ENCODE data around the gene GRB2.
"Not testable (repeated sequence)": the region's sequence is repeated elsewhere in the genome, so short reads cannot be mapped to it uniquely, and the experiment has no call there.

The GRB2 gene

GRCh38 chr17:75280189-75280588 lies 125.3 kb downstream of the GRB2 start:
- DNase-seq (ENCODE audit: low spot score), result not testable (repeated sequence)

- no peak for DNase-seq (ENCODE audit: low spot score)
Measured at GRCh38 chr17:75277664-75278071, 127.8 kb downstream of the GRB2 start.

GRCh38 chr17:75273977-75274708 lies 131.3 kb downstream of the GRB2 start:
- DNase-seq (ENCODE audit: low spot score), result no peak

GRCh38 chr17:75272848-75273184 lies 132.7 kb downstream of the GRB2 start:
- no peak for DNase-seq (ENCODE audit: low spot score)

- no peak for DNase-seq (ENCODE audit: low spot score)
Measured at GRCh38 chr17:75271955-75272847, 133.3 kb downstream of the GRB2 start.

- peak; percentile 69 for DNase-seq (ENCODE audit: low spot score)
Measured at GRCh38 chr17:75271233-75271954, 134.1 kb downstream of the GRB2 start.

GRCh38 chr17:75270966-75271232 lies 134.6 kb downstream of the GRB2 start, which contains the start of gene MIF4GD:
Gene MIF4GD, minus strand, starts transcription at chr17:75271231. Its CDS starts 1,036 bp downstream, at chr17:75270195.
- no peak for DNase-seq (ENCODE audit: low spot score)

- peak; percentile 49 for DNase-seq (ENCODE audit: low spot score)
Measured at GRCh38 chr17:75270218-75270965, 135.1 kb downstream of the GRB2 start.

- DNase-seq (ENCODE audit: low spot score), result no peak
Measured at GRCh38 chr17:75269844-75270217, 135.6 kb downstream of the GRB2 start.

All from kidney capillary endothelial cell (primary cell).